Neural crest cell (in vitro differentiated cells): Measurements from ENCODE around the gene NELL2. TPM values are rescaled to one million over a fixed set of nuclear protein-coding genes. Genes with fewer than 3 reads are reported as not detected.
A peak's percentile ranks its signal among the peaks of the same experiment; 100 is the strongest.
"Not testable (repeated sequence)": the region's sequence is repeated elsewhere in the genome, so short reads cannot be mapped to it uniquely, and the experiment has no call there.

ENCODE experiments used
- DNase-seq: peaks from one replicate; pipeline ENCODE4 v3.0.0; 2021; ENCODE audit warnings: low read depth, mixed read lengths, low spot score
- H3K27ac Mint-ChIP-seq: one replicate; pipeline ENCODE4 v1.8.0; 2021; ENCODE audit warnings: mild to moderate bottlenecking, mixed read lengths; ENCODE audit not compliant: unreplicated experiment
- H3K27me3 Mint-ChIP-seq: 2 replicates; pipeline ENCODE4 v1.8.0; 2021; ENCODE audit warnings: low read depth, mild to moderate bottlenecking, mixed read lengths
- H3K36me3 Mint-ChIP-seq: 2 replicates; pipeline ENCODE4 v1.8.0; 2021; ENCODE audit warnings: low read depth, mild to moderate bottlenecking, mixed read lengths
- H3K4me1 Mint-ChIP-seq: 2 replicates; pipeline ENCODE4 v1.8.0; 2021; ENCODE audit warnings: mixed read lengths
- H3K4me3 Mint-ChIP-seq: one replicate; pipeline ENCODE4 v1.8.0; 2021; ENCODE audit warnings: mild to moderate bottlenecking, mixed read lengths
- H3K9me3 Mint-ChIP-seq: 2 replicates; pipeline ENCODE4 v1.8.0; 2021; ENCODE audit warnings: mixed read lengths
- long read RNA-seq: library from polyadenylated mRNA; unstranded; transcript quantifications from one replicate; pipeline ENCODE4 v2.0.0, GENCODE V29; 2020
- total RNA-seq: library from RNA; stranded (reverse); gene quantifications from 2 replicates; pipeline ENCODE4 v1.2.1, GENCODE V29; 2021
- TF ChIP-seq, protein P1 (sequence below): fragments of 200-600 bp; sonication (generic); conservative IDR thresholded peaks from 2 replicates; pipeline ENCODE4 v1.5.0; 2021; ENCODE audit warnings: antibody characterized with exemption, mild to moderate bottlenecking

Gene NELL2
- 89.1 and 101 TPM in 2 replicates for total RNA-seq
- long read RNA-seq, transcript NELL2-202 (20 exons, 3,203 nt), result minor isoform, 27 of 341 reads
- long read RNA-seq, transcript NELL2-205 (21 exons, 3,196 nt), result minor isoform, 57 of 341 reads
- long read RNA-seq, transcript NELL2-203 (20 exons, 3,612 nt), result major isoform, 181 of 341 reads
- long read RNA-seq, partial matches to known transcripts, result 55 of 341 reads
- long read RNA-seq, other reads (novel, unspliced or antisense), result 21 of 341 reads

- H3K4me3 Mint-ChIP-seq, result peak within 1 kb of the TSS; percentile 99
- DNase-seq, result peak; percentile 63
Observed at GRCh38 chr12:44875954-44876543, at the start of gene NELL2. TSS of gene NELL2 (minus strand) at chr12:44876315. CDS start at chr12:44875869, 446 bp downstream.

DNA sequence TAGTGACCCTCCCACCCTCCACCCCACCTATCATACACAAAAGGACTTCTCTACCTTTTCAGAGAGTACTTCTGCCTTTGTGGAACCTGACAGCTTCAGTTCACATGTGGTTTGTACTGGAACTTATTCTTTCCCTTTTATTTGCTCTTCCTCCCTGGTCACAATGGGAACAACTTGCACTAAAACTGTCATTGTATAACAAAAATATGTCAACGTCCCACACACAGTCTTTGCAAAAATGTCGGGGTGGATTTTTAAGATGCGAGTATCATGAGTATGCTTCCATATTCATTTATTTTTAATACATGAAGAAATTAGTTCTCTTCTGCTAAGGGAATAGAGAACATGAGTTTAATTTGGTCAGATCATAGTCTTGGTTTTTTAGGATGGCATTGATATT, 45.6 kb upstream of the NELL2 start:
- Mint-ChIP-seq H3K4me3 (no peak overlapping the region), H3K27me3 (no peaks in the 10 kb centered on the region), H3K4me1 (peaks cover 11% of the 10 kb centered on the region), H3K9me3 (peaks cover 2% of the 10 kb centered on the region), H3K36me3 (no peaks in the 10 kb centered on the region), H3K27ac (no peak overlapping the region)
- TF ChIP-seq, protein P1, sequence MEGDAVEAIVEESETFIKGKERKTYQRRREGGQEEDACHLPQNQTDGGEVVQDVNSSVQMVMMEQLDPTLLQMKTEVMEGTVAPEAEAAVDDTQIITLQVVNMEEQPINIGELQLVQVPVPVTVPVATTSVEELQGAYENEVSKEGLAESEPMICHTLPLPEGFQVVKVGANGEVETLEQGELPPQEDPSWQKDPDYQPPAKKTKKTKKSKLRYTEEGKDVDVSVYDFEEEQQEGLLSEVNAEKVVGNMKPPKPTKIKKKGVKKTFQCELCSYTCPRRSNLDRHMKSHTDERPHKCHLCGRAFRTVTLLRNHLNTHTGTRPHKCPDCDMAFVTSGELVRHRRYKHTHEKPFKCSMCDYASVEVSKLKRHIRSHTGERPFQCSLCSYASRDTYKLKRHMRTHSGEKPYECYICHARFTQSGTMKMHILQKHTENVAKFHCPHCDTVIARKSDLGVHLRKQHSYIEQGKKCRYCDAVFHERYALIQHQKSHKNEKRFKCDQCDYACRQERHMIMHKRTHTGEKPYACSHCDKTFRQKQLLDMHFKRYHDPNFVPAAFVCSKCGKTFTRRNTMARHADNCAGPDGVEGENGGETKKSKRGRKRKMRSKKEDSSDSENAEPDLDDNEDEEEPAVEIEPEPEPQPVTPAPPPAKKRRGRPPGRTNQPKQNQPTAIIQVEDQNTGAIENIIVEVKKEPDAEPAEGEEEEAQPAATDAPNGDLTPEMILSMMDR, result no peak
- no peak for DNase-seq

More at GRCh38 chr12:44875954-44876543, at the start of gene NELL2:
- peaks cover under 1% of the 10 kb centered on the region for H3K36me3 Mint-ChIP-seq
- TF ChIP-seq, protein P1, result no peak
- H3K9me3 Mint-ChIP-seq, result no peaks in the 10 kb centered on the region
- H3K27me3 Mint-ChIP-seq, result peaks cover 37% of the 10 kb centered on the region
- H3K4me1 Mint-ChIP-seq, result peaks cover 34% of the 10 kb centered on the region
- H3K27ac Mint-ChIP-seq, result peak within 1 kb of the TSS; percentile 98

DNA sequence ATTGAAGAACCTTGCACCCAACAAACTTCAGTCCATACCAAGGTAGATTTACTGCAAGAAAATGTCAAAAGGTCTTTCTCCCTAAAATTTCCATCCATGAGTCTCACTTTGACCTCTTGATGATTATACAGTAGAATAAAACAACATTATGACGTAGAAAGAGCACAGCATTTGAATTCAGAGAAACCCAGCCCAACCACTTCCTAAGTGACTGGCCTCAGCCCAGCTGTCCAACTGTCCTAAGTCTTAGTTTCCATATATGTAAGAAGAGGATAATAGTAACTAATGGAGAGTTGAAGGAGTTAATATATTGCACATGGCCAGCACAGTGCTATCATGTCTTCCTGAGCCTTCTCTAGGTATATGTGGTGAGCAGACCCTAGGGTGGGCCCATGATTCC, 41.0 kb upstream of the NELL2 start:
- no peaks in the 10 kb centered on the region for H3K36me3 Mint-ChIP-seq
- no peak overlapping the region for H3K4me3 Mint-ChIP-seq
- no peaks in the 10 kb centered on the region for H3K9me3 Mint-ChIP-seq
- H3K4me1 Mint-ChIP-seq, result peaks cover 11% of the 10 kb centered on the region
- TF ChIP-seq, protein P1, result no peak
- no peaks in the 10 kb centered on the region for H3K27me3 Mint-ChIP-seq
- no peak for DNase-seq
- no peak overlapping the region for H3K27ac Mint-ChIP-seq

DNA sequence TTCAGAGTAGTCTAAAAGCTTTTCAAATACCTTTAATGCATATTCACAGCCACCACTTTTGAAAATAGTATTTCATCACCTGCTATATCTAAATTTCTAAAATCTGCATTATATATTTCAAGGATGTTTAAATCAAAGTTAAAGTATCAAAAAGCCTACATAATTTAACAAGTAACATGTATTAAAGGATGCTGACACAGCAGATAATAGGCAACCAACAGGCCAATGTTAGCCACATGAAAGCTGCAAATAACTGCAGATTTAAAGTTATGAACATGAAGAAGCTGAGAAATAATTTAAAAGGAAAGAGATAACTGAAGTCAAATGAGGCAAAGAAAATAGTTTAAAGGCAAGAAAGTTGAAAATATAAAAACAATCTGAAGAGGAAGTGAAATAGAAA, 39.8 kb upstream of the NELL2 start:
- no peak overlapping the region for H3K27ac Mint-ChIP-seq

DNA sequence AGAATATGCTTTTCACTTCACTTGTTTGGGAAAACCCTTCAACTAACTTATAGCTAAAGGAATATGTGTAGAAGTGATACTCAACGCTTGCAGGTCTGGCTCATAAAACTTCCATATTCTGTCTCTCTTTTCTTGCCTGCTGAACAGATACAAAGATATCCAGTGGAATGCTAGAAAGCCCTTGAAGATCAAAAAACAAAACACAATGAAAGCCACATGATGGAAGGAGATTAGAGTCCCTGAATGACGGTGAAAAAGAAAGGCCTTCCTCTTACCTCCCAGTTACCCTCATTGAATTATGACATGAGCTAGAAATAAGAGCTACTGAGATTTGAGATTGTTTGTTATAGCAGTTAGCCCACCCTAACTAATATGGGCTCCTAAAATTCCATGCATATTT, 28.2 kb upstream of the NELL2 start:
- Mint-ChIP-seq H3K4me3 (no peak overlapping the region), H3K4me1 (no peaks in the 10 kb centered on the region), H3K27me3 (no peaks in the 10 kb centered on the region), H3K9me3 (peaks cover 16% of the 10 kb centered on the region), H3K27ac (no peak overlapping the region), H3K36me3 (peaks cover 4% of the 10 kb centered on the region)
- TF ChIP-seq, protein P1, result no peak
- DNase-seq, result no peak

More for the DNA sequence above, 39.8 kb upstream of the NELL2 start:
- TF ChIP-seq, protein P1, result no peak
- Mint-ChIP-seq H3K4me1 (peaks cover 1% of the 10 kb centered on the region), H3K9me3 (no peaks in the 10 kb centered on the region), H3K27me3 (no peaks in the 10 kb centered on the region), H3K36me3 (no peaks in the 10 kb centered on the region), H3K4me3 (no peak overlapping the region)
- no peak for DNase-seq

DNA sequence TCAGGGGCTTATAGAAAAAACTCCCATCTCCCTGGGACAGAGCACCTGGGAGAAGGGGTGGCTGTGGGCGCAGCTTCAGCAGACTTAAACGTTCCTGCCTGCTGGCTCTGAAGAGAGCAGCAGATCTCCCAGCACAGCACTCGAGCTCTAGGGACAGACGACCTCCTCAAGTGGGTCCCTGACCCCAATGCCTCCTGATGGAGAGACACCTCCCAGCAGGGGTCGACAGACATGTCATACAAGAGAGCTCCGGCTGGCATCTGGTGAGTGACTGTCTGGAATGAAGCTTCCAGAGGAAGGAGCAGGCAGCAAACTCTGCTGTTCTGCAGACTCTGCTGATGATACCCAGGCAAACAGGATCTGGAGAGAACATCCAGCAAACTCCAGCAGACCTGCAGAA, 22.0 kb upstream of the NELL2 start:
- H3K4me1 Mint-ChIP-seq, H3K27ac Mint-ChIP-seq, H3K4me3 Mint-ChIP-seq, H3K27me3 Mint-ChIP-seq, H3K36me3 Mint-ChIP-seq, DNase-seq: not testable (repeated sequence)
- peaks cover 22% of the 10 kb centered on the region for H3K9me3 Mint-ChIP-seq
